ENCODE data around the gene TSPAN17. TPM values are rescaled to one million over a fixed set of nuclear protein-coding genes. Genes with fewer than 3 reads are reported as not detected.

TSPAN17 gene
- 21.6 and 29.5 TPM in 2 replicates for total RNA-seq

GRCh38 chr5:176647030-176647842, at the start of gene TSPAN17:
TSPAN17 (plus strand) TSS chr5:176647484; CDS start chr5:176647616, 132 bp downstream.

GRCh38 chr5:176609724-176610434, 37.4 kb upstream of the TSPAN17 start, which contains the start of gene GPRIN1:
GPRIN1 (minus strand) TSS chr5:176610156; CDS start chr5:176599834, 10,322 bp downstream.

GRCh38 chr5:176629853-176630680, 17.2 kb upstream of the TSPAN17 start, which contains the start of the genes EIF4E1B and SNCB:
EIF4E1B (plus strand) TSS chr5:176630675; CDS start chr5:176642788, 12,113 bp downstream.
SNCB (minus strand) TSS chr5:176630534; CDS start chr5:176629654, 880 bp downstream.

Other genes starting within 250 kb of the TSPAN17 start
- 65.6 and 103 TPM in 2 replicates for gene CLTB, start 230.9 kb upstream of the TSPAN17 start, total RNA-seq
- gene FAF2, start 199.1 kb upstream of the TSPAN17 start, total RNA-seq, result 33.7 and 34.3 TPM in 2 replicates
- gene RNF44, start 110.1 kb upstream of the TSPAN17 start, total RNA-seq, result 2.1 and 2.5 TPM in 2 replicates
- 0.09 and 0.32 TPM in 2 replicates for gene CDHR2, start 98.1 kb upstream of the TSPAN17 start, total RNA-seq
- gene GPRIN1, start 37.3 kb upstream of the TSPAN17 start, total RNA-seq, result 1.8 and 3.2 TPM in 2 replicates
- 0.09 and 0.32 TPM in 2 replicates for gene SNCB, start 16.9 kb upstream of the TSPAN17 start, total RNA-seq
- 0.26 TPM in 1 of 2 replicates, not detected in the other for gene EIF4E1B, start 16.8 kb upstream of the TSPAN17 start, total RNA-seq
- gene UNC5A, start 163.1 kb downstream of the TSPAN17 start, total RNA-seq, result not detected in 2 replicates